ENCODE measurements around the gene GRAMD2B.

The GRAMD2B gene

GRCh38 chr5:126479810-126480209, 56.6 kb downstream of the GRAMD2B start:
- Histone ChIP-seq H3K79me1 (replicated peaks; ENCODE audit: low read length, poor library complexity, severe bottlenecking) (peaks cover 12% of the 10 kb centered on the region), H3K4ac (ENCODE audit: low read depth in 1 of 2, low read length in 2 of 2) (no peak overlapping the region)

GRCh38 chr5:126480824-126481223, 57.6 kb downstream of the GRAMD2B start:
- no peak overlapping the region for H3K27ac ChIP-seq (ENCODE audit: low read length, poor library complexity, severe bottlenecking)
- H3K14ac ChIP-seq (ENCODE audit: low read length in 2 of 2), result no peak overlapping the region
- H3K9ac ChIP-seq (ENCODE audit: low read length), result no peak overlapping the region
- no peak overlapping the region for H2BK120ac ChIP-seq (ENCODE audit: low read depth, low read length)
- no peak overlapping the region for H3K4me2 ChIP-seq (ENCODE audit: low read length, poor library complexity, severe bottlenecking)
- H3K18ac ChIP-seq (ENCODE audit: low read depth in 1 of 2, low read length in 2 of 2), result no peak overlapping the region
- no peaks in the 10 kb centered on the region for H3K4me1 ChIP-seq (ENCODE audit: control insufficient read depth, insufficient read depth, low read depth, low read length)
- H2BK5ac ChIP-seq (ENCODE audit: low read depth, low read length, poor library complexity, severe bottlenecking), result no peak overlapping the region
- H3K9me3 ChIP-seq (ENCODE audit: control insufficient read depth, low read length), result no peaks in the 10 kb centered on the region
- no peak overlapping the region for H2AFZ ChIP-seq (ENCODE audit: low read depth, low read length)
- H4K91ac ChIP-seq (ENCODE audit: low read length), result no peak overlapping the region
- H3K4me3 ChIP-seq (ENCODE audit: insufficient read depth in 1 of 2, low read depth in 1 of 2, low read length in 2 of 2), result no peak overlapping the region
- no peak overlapping the region for H4K8ac ChIP-seq (ENCODE audit: low read length)
- H3K36me3 ChIP-seq (ENCODE audit: control insufficient read depth in 1 of 2, insufficient read depth in 2 of 2, low read depth in 1 of 2, low read length in 2 of 2), result peaks cover 23 to 61% of the 10 kb centered on the region in 2 experiments
- H3K27me3 ChIP-seq (ENCODE audit: control insufficient read depth in 1 of 2, insufficient read depth in 1 of 2, low read length in 2 of 2), result no peaks in the 10 kb centered on the region
- peaks cover 11% of the 10 kb centered on the region for H3K79me1 ChIP-seq (replicated peaks; ENCODE audit: low read length, poor library complexity, severe bottlenecking)
- no peak overlapping the region for H3K4ac ChIP-seq (ENCODE audit: low read depth in 1 of 2, low read length in 2 of 2)
- no peak for DNase-seq
- no peak overlapping the region for H2BK15ac ChIP-seq (ENCODE audit: low read depth, poor library complexity, severe bottlenecking)
- H2BK12ac ChIP-seq (ENCODE audit: low read length in 2 of 2), result no peak overlapping the region
- H2AK5ac ChIP-seq (ENCODE audit: low read length, severe bottlenecking), result no peak overlapping the region
- no peak overlapping the region for H3K23ac ChIP-seq (ENCODE audit: low read length in 2 of 2)

More at GRCh38 chr5:126479810-126480209, 56.6 kb downstream of the GRAMD2B start:
- no peak overlapping the region for H2AK5ac ChIP-seq (ENCODE audit: low read length, severe bottlenecking)
- no peak overlapping the region for H2BK15ac ChIP-seq (ENCODE audit: low read depth, poor library complexity, severe bottlenecking)
- H3K27me3 ChIP-seq (ENCODE audit: control insufficient read depth in 1 of 2, insufficient read depth in 1 of 2, low read length in 2 of 2), result no peaks in the 10 kb centered on the region
- no peak overlapping the region for H2BK5ac ChIP-seq (ENCODE audit: low read depth, low read length, poor library complexity, severe bottlenecking)
- no peak overlapping the region for H2BK120ac ChIP-seq (ENCODE audit: low read depth, low read length)
- DNase-seq, result no peak
- no peak overlapping the region for H3K4me3 ChIP-seq (ENCODE audit: insufficient read depth in 1 of 2, low read depth in 1 of 2, low read length in 2 of 2)
- no peak overlapping the region for H3K14ac ChIP-seq (ENCODE audit: low read length in 2 of 2)
- H2AFZ ChIP-seq (ENCODE audit: low read depth, low read length), result no peak overlapping the region
- H3K18ac ChIP-seq (ENCODE audit: low read depth in 1 of 2, low read length in 2 of 2), result no peak overlapping the region
- H4K91ac ChIP-seq (ENCODE audit: low read length), result no peak overlapping the region
- H3K36me3 ChIP-seq (ENCODE audit: control insufficient read depth in 1 of 2, insufficient read depth in 2 of 2, low read depth in 1 of 2, low read length in 2 of 2), result peaks cover 22 to 52% of the 10 kb centered on the region in 2 experiments
- WGBS, result 94% methylated on average over 2 of the region's 2 CpGs
- H3K9me3 ChIP-seq (ENCODE audit: control insufficient read depth, low read length), result no peaks in the 10 kb centered on the region
- H2BK12ac ChIP-seq (ENCODE audit: low read length in 2 of 2), result no peak overlapping the region
- no peak overlapping the region for H3K9ac ChIP-seq (ENCODE audit: low read length)
- H3K4me1 ChIP-seq (ENCODE audit: control insufficient read depth, insufficient read depth, low read depth, low read length), result no peaks in the 10 kb centered on the region
- no peak overlapping the region for H3K23ac ChIP-seq (ENCODE audit: low read length in 2 of 2)
- no peak overlapping the region for H3K27ac ChIP-seq (ENCODE audit: low read length, poor library complexity, severe bottlenecking)
- H4K8ac ChIP-seq (ENCODE audit: low read length), result no peak overlapping the region
- no peak overlapping the region for H3K4me2 ChIP-seq (ENCODE audit: low read length, poor library complexity, severe bottlenecking)

- Histone ChIP-seq H3K23ac (ENCODE audit: low read length in 2 of 2) (no peak overlapping the region), H3K36me3 (ENCODE audit: control insufficient read depth in 1 of 2, insufficient read depth in 2 of 2, low read depth in 1 of 2, low read length in 2 of 2) (peaks cover 21 to 65% of the 10 kb centered on the region in 2 experiments), H2BK120ac (ENCODE audit: low read depth, low read length) (no peak overlapping the region), H3K27me3 (ENCODE audit: control insufficient read depth in 1 of 2, insufficient read depth in 1 of 2, low read length in 2 of 2) (no peaks in the 10 kb centered on the region), H2BK15ac (ENCODE audit: low read depth, poor library complexity, severe bottlenecking) (no peak overlapping the region), H3K27ac (ENCODE audit: low read length, poor library complexity, severe bottlenecking) (no peak overlapping the region), H3K4me2 (ENCODE audit: low read length, poor library complexity, severe bottlenecking) (no peak overlapping the region), H4K8ac (ENCODE audit: low read length) (no peak overlapping the region), H4K91ac (ENCODE audit: low read length) (no peak overlapping the region), H3K4me3 (ENCODE audit: insufficient read depth in 1 of 2, low read depth in 1 of 2, low read length in 2 of 2) (no peak overlapping the region), H3K79me1 (replicated peaks; ENCODE audit: low read length, poor library complexity, severe bottlenecking) (peaks cover 11% of the 10 kb centered on the region), H2AFZ (ENCODE audit: low read depth, low read length) (no peak overlapping the region), H3K18ac (ENCODE audit: low read depth in 1 of 2, low read length in 2 of 2) (no peak overlapping the region), H3K9ac (ENCODE audit: low read length) (no peak overlapping the region), H3K4me1 (ENCODE audit: control insufficient read depth, insufficient read depth, low read depth, low read length) (no peaks in the 10 kb centered on the region), H3K9me3 (ENCODE audit: control insufficient read depth, low read length) (no peaks in the 10 kb centered on the region), H2AK5ac (ENCODE audit: low read length, severe bottlenecking) (no peak overlapping the region), H3K14ac (ENCODE audit: low read length in 2 of 2) (no peak overlapping the region), H3K4ac (ENCODE audit: low read depth in 1 of 2, low read length in 2 of 2) (no peak overlapping the region), H2BK5ac (ENCODE audit: low read depth, low read length, poor library complexity, severe bottlenecking) (no peak overlapping the region), H2BK12ac (ENCODE audit: low read length in 2 of 2) (no peak overlapping the region)
- peak; percentile 9 for DNase-seq
- WGBS, result no CpG with 5 or more reads among the region's 2 CpGs
Observed at GRCh38 chr5:126481243-126481642, 58.0 kb downstream of the GRAMD2B start.

- no peak overlapping the region for H2BK15ac ChIP-seq (ENCODE audit: low read depth, poor library complexity, severe bottlenecking)
- H2BK5ac ChIP-seq (ENCODE audit: low read depth, low read length, poor library complexity, severe bottlenecking), result no peak overlapping the region
- no peak overlapping the region for H2AK5ac ChIP-seq (ENCODE audit: low read length, severe bottlenecking)
- H3K23ac ChIP-seq (ENCODE audit: low read length in 2 of 2), result no peak overlapping the region
- H3K27ac ChIP-seq (ENCODE audit: low read length, poor library complexity, severe bottlenecking), result no peak overlapping the region
- H4K8ac ChIP-seq (ENCODE audit: low read length), result no peak overlapping the region
- no peaks in the 10 kb centered on the region for H3K9me3 ChIP-seq (ENCODE audit: control insufficient read depth, low read length)
- no CpG with 5 or more reads among the region's 1 CpG for WGBS
- H4K91ac ChIP-seq (ENCODE audit: low read length), result no peak overlapping the region
- no peaks in the 10 kb centered on the region for H3K4me1 ChIP-seq (ENCODE audit: control insufficient read depth, insufficient read depth, low read depth, low read length)
- H3K4ac ChIP-seq (ENCODE audit: low read depth in 1 of 2, low read length in 2 of 2), result no peak overlapping the region
- H3K36me3 ChIP-seq (ENCODE audit: control insufficient read depth in 1 of 2, insufficient read depth in 2 of 2, low read depth in 1 of 2, low read length in 2 of 2), result peaks cover 23 to 79% of the 10 kb centered on the region in 2 experiments
- H3K4me2 ChIP-seq (ENCODE audit: low read length, poor library complexity, severe bottlenecking), result no peak overlapping the region
- no peak overlapping the region for H2BK12ac ChIP-seq (ENCODE audit: low read length in 2 of 2)
- no peak overlapping the region for H3K4me3 ChIP-seq (ENCODE audit: insufficient read depth in 1 of 2, low read depth in 1 of 2, low read length in 2 of 2)
- H2BK120ac ChIP-seq (ENCODE audit: low read depth, low read length), result no peak overlapping the region
- H3K18ac ChIP-seq (ENCODE audit: low read depth in 1 of 2, low read length in 2 of 2), result no peak overlapping the region
- no peak overlapping the region for H3K9ac ChIP-seq (ENCODE audit: low read length)
- H3K14ac ChIP-seq (ENCODE audit: low read length in 2 of 2), result no peak overlapping the region
- H3K27me3 ChIP-seq (ENCODE audit: control insufficient read depth in 1 of 2, insufficient read depth in 1 of 2, low read length in 2 of 2), result no peaks in the 10 kb centered on the region
- DNase-seq, result no peak
- H3K79me1 ChIP-seq (replicated peaks; ENCODE audit: low read length, poor library complexity, severe bottlenecking), result peaks cover 12% of the 10 kb centered on the region
- H2AFZ ChIP-seq (ENCODE audit: low read depth, low read length), result no peak overlapping the region
Observed at GRCh38 chr5:126482591-126482990, 59.4 kb downstream of the GRAMD2B start.
